ENCODE results near the gene CD300E. TPM values are rescaled to one million over a fixed set of nuclear protein-coding genes. Genes with fewer than 3 reads are reported as not detected.
A peak's percentile ranks its signal among the peaks of the same experiment; 100 is the strongest.

CD300E gene
- total and polyA plus RNA-seq, 2 donors (not counting 1 experiment from before 2014, with no cell fraction given): 0.10 to 0.92 TPM

DNA sequence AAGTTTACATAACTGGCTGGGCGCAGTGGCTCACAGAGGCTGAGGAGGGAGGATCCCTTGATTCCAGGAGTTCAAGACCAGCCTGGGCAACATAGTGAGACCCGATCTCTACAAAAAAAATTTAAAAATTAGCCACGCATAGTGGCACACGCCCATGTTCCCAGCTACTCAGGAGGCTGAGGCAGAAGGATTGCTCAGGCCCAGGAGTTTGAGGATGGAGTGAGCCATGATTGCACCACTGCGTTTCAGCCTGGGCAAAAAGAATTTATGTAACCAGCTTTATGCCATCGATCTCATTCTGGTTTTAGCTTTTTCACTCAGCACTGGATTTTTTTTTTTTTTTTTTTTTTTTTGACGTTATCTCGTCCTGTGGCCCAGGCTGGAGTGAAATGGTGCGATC, 9.1 kb upstream of the CD300E start:
- Mint-ChIP-seq H3K9me3 (ENCODE audit: insufficient read depth) (no peaks in the 10 kb centered on the region), H3K4me3 (peak overlapping the region; percentile 57), H3K4me1 (peaks cover 51% of the 10 kb centered on the region), H3K27ac (peak overlapping the region; percentile 53), H3K27me3 (peaks cover 8% of the 10 kb centered on the region)
- Histone ChIP-seq H3K4me3 (ENCODE audit: control extremely low read depth in 1 of 5, extremely low read depth in 1 of 5, insufficient read depth in 1 of 5, low read depth in 2 of 5, low read length in 4 of 5) (no peak overlapping the region), H3K36me3 (replicated peaks in 1 of 2; ENCODE audit: control extremely low read depth in 1 of 2, control insufficient read depth in 1 of 2, extremely low read depth in 1 of 2, insufficient read depth in 2 of 2, low read length in 1 of 2) (no peaks in the 10 kb centered on the region), H3K4me1 (ENCODE audit: control insufficient read depth in 2 of 2, insufficient read depth in 2 of 2, low read length in 2 of 2) (peaks cover 53 to 55% of the 10 kb centered on the region in 2 donors), H3K27me3 (replicated peaks in 1 of 4; ENCODE audit: control extremely low read depth in 1 of 4, control insufficient read depth in 3 of 4, insufficient read depth in 4 of 4, low read length in 3 of 4) (peaks cover 0 to 14% (median 2%) of the 10 kb centered on the region in 4 experiments), H3K4me2 (replicated peaks; ENCODE audit: low read depth, low read length, poor library complexity, severe bottlenecking) (peak overlapping the region; percentile 71), H3K79me2 (ENCODE audit: control insufficient read depth, insufficient read depth, low read length) (no peaks in the 10 kb centered on the region), H3K9me3 (ENCODE audit: control extremely low read depth in 1 of 3, control insufficient read depth in 2 of 3, insufficient read depth in 1 of 3, low read length in 2 of 3) (peaks cover 0 to 10% (median 4%) of the 10 kb centered on the region in 3 donors), H3K9ac (ENCODE audit: low read length) (peak overlapping the region; percentile 23), H3K27ac (ENCODE audit: low read length in 2 of 2) (no peak overlapping the region), H4K20me1 (ENCODE audit: control insufficient read depth, insufficient read depth, low read length, poor library complexity, severe bottlenecking) (no peaks in the 10 kb centered on the region), H2AFZ (ENCODE audit: insufficient read depth, low read depth, low read length, poor library complexity, severe bottlenecking) (no peak overlapping the region)
- WGBS (ENCODE audit: insufficient coverage): 95% methylated on average over 5 of the region's 9 CpGs
- intact Hi-C loops (cut with micrococcal nuclease): no loop called here
- TF ChIP-seq, protein P1, sequence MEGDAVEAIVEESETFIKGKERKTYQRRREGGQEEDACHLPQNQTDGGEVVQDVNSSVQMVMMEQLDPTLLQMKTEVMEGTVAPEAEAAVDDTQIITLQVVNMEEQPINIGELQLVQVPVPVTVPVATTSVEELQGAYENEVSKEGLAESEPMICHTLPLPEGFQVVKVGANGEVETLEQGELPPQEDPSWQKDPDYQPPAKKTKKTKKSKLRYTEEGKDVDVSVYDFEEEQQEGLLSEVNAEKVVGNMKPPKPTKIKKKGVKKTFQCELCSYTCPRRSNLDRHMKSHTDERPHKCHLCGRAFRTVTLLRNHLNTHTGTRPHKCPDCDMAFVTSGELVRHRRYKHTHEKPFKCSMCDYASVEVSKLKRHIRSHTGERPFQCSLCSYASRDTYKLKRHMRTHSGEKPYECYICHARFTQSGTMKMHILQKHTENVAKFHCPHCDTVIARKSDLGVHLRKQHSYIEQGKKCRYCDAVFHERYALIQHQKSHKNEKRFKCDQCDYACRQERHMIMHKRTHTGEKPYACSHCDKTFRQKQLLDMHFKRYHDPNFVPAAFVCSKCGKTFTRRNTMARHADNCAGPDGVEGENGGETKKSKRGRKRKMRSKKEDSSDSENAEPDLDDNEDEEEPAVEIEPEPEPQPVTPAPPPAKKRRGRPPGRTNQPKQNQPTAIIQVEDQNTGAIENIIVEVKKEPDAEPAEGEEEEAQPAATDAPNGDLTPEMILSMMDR (IDR thresholded peaks at IDR 0.05): no peak
- no peak for TF ChIP-seq EZH2 (IDR thresholded peaks at IDR 0.05; ENCODE audit: borderline replicate concordance, insufficient read depth, low read depth, low read length, poor library complexity, severe bottlenecking)
- CTCF ChIA-PET: interaction anchor here (0.8 to 2.8 kb wide), 6 partner anchors 9 to 106 kb away, joined by 3 to 16 read pairs (median 6); partner anchors contain the start of genes CD300E and RAB37
- POLR2A ChIA-PET: interaction anchor here (0.5 to 1.3 kb wide), 3 partner anchors 8 to 118 kb away, joined by 3 to 7 read pairs (median 7); no protein-coding TSS in a partner anchor
- ATAC-seq (ENCODE audit: low read depth) (no peak), DNase-seq (no peak)

Measured in B cell (primary cell).